Activated T-helper 17 cell treated with anti-CD3 and anti-CD28 coated beads, Interleukin-2, amount 50 U/mL, for 72 hours (primary cell): ENCODE data around the gene EDA2R. TPM values are rescaled to one million over a fixed set of nuclear protein-coding genes. Genes with fewer than 3 reads are reported as not detected.

Experiments used
- ATAC-seq: fragments of 150-1000 bp; cut with Tn5 transposase; replicated peaks from 2 replicates; pipeline ENCODE4 v1.10.0; 2021; ENCODE audit warnings: mild to moderate bottlenecking, moderate library complexity
- H3K27ac Mint-ChIP-seq: one replicate; pipeline ENCODE4 v1.8.0; 2022; ENCODE audit warnings: mixed read lengths
- H3K27me3 Mint-ChIP-seq: one replicate; pipeline ENCODE4 v1.8.0; 2022; ENCODE audit warnings: mixed read lengths
- H3K36me3 Mint-ChIP-seq: one replicate; pipeline ENCODE4 v1.8.0; 2022; ENCODE audit warnings: low read depth, mild to moderate bottlenecking, mixed read lengths
- H3K4me1 Mint-ChIP-seq: one replicate; pipeline ENCODE4 v1.8.0; 2022; ENCODE audit warnings: mixed read lengths
- H3K4me3 Mint-ChIP-seq: one replicate; pipeline ENCODE4 v1.8.0; 2022; ENCODE audit warnings: mild to moderate bottlenecking, mixed read lengths
- H3K9me3 Mint-ChIP-seq: one replicate; pipeline ENCODE4 v1.8.0; 2022; ENCODE audit warnings: mixed read lengths
- total RNA-seq, 2 donors: library from RNA; stranded (reverse); gene quantifications; one replicate each; pipeline ENCODE4 v1.2.3, GENCODE V29; 2022

The EDA2R gene
- total RNA-seq, 2 donors from 2014 or later, result 6.5 to 7.0 TPM

DNA sequence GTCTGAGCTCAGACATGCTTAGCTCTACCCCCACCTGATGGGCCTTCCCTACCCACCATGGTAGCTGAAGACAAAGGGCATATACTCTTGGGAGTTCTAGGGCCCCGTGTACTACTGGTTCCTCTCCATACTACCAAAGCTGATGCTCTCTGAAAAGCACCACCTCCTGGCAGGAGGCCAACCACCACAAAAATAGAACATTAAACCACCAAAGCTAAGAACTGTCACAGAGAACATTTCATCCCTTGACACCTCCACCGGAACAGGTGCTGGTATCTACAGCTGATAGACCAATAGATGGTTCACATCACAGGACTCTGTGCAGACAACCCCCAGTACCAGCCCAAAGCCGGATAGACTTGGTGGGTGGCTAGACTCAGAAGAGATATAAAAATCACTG, 13.4 kb downstream of the EDA2R start:
- Mint-ChIP-seq H3K4me3 (no peak overlapping the region), H3K4me1 (no peaks in the 10 kb centered on the region), H3K27me3 (no peaks in the 10 kb centered on the region), H3K27ac (no peak overlapping the region), H3K36me3 (no peaks in the 10 kb centered on the region), H3K9me3 (no peaks in the 10 kb centered on the region)
- ATAC-seq, result no peak

DNA sequence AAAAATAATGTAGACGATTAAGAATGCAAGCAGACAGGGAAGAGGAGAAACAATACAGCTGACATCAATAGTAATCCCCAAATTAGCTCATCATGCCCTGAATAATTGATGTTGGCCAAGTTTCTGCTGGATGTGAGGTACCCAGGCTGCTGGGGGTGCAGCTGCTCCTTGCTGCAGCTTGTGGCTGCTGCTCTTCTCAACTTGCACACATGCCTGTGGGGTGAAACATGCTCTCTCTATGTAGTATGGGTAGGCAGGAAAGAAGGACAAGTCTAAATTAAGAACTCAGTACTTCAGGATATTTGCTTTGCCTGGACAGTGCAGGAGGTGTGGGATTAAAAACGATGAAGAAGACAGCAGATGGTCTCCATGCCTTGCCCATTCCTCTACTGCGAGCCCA, 16.7 kb downstream of the EDA2R start:
- Mint-ChIP-seq H3K4me3 (no peak overlapping the region), H3K27me3 (no peaks in the 10 kb centered on the region), H3K9me3 (no peaks in the 10 kb centered on the region), H3K4me1 (no peaks in the 10 kb centered on the region), H3K36me3 (no peaks in the 10 kb centered on the region), H3K27ac (no peak overlapping the region)
- ATAC-seq, result no peak

DNA sequence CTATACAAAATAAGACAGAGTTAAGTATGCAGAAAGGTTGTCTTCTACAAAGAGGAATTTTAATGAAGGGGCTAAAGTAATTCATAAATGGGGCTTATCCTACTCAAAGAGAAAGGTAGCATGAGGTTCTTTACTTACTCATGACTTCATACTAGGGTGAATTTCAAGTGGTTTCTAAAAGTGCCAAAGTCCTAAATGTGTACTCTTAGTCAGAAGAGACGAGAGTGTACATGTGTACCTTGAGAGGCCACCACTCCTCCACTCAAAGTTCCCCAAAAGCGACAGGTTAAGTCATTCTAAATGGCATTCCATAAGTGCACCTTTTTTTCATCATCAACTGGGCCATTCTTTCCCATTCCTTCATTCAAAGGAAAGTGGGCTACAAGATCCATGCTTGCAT, 21.9 kb downstream of the EDA2R start:
- Mint-ChIP-seq H3K27me3 (no peaks in the 10 kb centered on the region), H3K9me3 (peaks cover 4% of the 10 kb centered on the region), H3K36me3 (peaks cover 5% of the 10 kb centered on the region), H3K4me3 (no peak overlapping the region), H3K27ac (no peak overlapping the region), H3K4me1 (no peaks in the 10 kb centered on the region)
- no peak for ATAC-seq

DNA sequence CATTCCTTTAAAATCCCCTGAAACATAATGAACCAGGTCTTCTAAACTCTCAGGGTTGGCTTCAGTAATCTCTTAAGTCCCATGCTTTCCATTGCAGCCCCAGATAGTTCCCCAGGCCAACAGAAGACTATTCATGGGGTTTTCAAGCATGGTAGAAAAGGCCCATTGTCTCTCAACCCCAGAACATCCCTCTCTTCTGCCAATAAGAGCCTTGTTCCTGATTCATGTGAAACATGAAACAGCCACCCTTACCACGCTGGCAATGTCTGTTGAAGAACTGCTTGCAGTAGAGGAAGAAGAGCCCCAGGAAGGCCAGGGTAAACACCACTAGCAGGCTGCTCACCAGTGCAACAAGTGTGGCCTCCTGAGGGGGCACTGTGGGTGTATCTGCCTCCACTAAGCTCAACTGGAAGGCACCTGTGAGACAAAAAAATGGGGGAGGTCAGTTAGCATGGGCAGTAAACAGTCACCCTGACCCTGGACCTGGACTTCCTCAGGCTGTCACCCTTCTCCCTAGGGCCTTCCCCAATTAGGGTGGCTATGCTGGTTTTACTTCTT, 36.4 kb downstream of the EDA2R start:
- Mint-ChIP-seq H3K27me3 (no peaks in the 10 kb centered on the region), H3K4me1 (no peaks in the 10 kb centered on the region), H3K27ac (no peak overlapping the region), H3K9me3 (no peaks in the 10 kb centered on the region), H3K4me3 (no peak overlapping the region), H3K36me3 (peaks cover 33% of the 10 kb centered on the region)
- ATAC-seq, result no peak

DNA sequence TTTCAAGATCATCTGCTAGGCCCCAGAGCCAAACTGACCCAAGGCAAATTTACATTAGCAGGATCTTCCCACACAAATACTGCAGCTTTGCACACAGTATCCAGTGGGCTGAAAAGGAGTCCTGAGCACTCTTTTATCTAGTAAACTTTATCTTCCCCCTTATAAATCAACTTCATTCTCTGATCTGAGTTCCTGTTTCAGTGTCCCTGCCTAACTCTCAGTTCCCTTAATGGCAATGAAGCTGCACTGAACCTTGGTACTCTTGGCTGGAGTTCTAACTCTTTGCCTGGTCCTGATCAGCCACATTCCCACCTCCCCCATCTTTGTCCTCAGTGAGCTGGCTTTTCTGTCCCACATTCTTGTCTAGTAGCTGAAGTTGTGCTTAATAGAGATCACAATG, 37.4 kb downstream of the EDA2R start:
- Mint-ChIP-seq H3K4me3 (no peak overlapping the region), H3K27me3 (no peaks in the 10 kb centered on the region), H3K9me3 (no peaks in the 10 kb centered on the region), H3K27ac (no peak overlapping the region), H3K4me1 (no peaks in the 10 kb centered on the region), H3K36me3 (peaks cover 43% of the 10 kb centered on the region)
- no peak for ATAC-seq

DNA sequence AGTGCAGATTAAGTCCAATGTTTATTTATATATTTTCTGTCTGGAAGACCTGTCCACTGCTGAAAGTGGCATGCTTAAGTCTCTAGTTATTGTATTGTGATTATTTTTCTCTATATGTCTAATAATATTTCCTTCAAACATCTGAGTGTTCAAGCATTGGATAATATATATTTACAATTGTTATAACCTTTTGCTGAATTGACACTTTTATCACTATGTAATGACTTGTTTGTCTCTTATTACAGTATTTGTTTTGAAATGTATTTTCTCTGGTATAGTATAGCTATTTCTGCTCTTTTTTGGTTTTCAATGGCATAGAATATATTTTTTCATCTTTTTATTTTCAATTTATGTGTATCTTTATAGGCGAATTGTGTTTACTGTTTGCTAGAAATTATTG, 59.7 kb downstream of the EDA2R start:
- ATAC-seq, result no peak
- peaks cover 4% of the 10 kb centered on the region for H3K27me3 Mint-ChIP-seq
- no peaks in the 10 kb centered on the region for H3K4me1 Mint-ChIP-seq
- no peaks in the 10 kb centered on the region for H3K36me3 Mint-ChIP-seq
- H3K9me3 Mint-ChIP-seq, result peaks cover 5% of the 10 kb centered on the region
- H3K4me3 Mint-ChIP-seq, result no peak overlapping the region
- H3K27ac Mint-ChIP-seq, result no peak overlapping the region

DNA sequence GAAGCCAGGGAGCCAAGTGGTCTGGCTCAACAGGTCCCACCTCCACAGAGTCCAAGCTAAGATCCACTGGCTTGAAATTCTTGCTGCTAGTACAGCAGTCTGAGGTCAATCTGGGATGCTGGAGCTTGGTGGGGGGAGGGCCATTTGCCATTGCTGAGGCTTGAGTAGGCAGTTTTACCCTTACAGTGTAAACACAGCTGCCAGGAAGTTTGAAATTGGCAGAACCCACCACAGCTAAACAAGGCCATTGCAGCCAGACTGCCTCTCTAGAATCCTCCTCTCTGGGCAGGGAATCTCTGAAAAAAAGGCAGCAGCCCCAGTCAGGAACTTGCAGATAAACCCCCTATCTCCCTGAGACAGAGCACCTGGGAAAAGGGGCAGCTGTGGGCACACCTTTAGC, 84.9 kb downstream of the EDA2R start:
- H3K27me3 Mint-ChIP-seq, result peaks cover 8% of the 10 kb centered on the region
- no peaks in the 10 kb centered on the region for H3K36me3 Mint-ChIP-seq
- H3K9me3 Mint-ChIP-seq, result no peaks in the 10 kb centered on the region
- H3K4me3 Mint-ChIP-seq, result no peak overlapping the region
- no peak overlapping the region for H3K27ac Mint-ChIP-seq
- H3K4me1 Mint-ChIP-seq, result no peaks in the 10 kb centered on the region
- no peak for ATAC-seq

DNA sequence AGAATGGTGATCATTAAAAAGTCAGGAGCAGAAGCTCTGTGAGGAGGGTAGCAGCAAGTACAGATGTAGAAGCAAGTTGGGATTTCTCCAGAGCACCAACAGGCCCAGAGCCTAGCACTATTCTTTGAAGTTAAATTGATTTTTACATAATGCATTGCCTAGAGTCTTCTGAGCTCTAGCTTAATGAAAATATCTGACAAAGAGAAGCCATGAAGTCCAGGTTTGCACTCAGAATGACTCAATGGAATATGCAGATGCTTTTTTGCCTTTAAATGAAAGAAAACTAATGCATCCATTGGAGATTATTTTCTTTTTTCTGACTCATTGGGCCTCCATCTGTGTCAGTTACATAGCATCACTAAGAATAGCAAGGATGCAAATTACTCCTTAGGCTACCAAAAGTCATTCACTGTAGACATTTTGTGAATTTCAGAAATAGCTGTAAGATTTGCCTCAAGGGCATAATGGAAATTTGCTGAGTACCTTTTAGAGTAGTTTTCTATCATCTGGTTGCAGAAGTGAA, 91.0 kb downstream of the EDA2R start:
- H3K4me1 Mint-ChIP-seq, result no peaks in the 10 kb centered on the region
- no peaks in the 10 kb centered on the region for H3K9me3 Mint-ChIP-seq
- no peak overlapping the region for H3K4me3 Mint-ChIP-seq
- no peak for ATAC-seq
- no peaks in the 10 kb centered on the region for H3K27me3 Mint-ChIP-seq
- H3K36me3 Mint-ChIP-seq, result no peaks in the 10 kb centered on the region
- no peak overlapping the region for H3K27ac Mint-ChIP-seq
